Measurements from ENCODE around the gene DAD1.

- TF ChIP-seq POLR2A (IDR thresholded peaks at IDR 0.05): no peak
- no peak for TF ChIP-seq CTCF (IDR thresholded peaks at IDR 0.05)
- TF ChIP-seq EP300 (IDR thresholded peaks at IDR 0.05; ENCODE audit: low read depth): no peak
- TF ChIP-seq POLR2AphosphoS5 (IDR thresholded peaks at IDR 0.05): no peak
Measured at GRCh38 chr14:22517117-22517720, 71.8 kb downstream of the DAD1 start.

Measured in transverse colon (tissue), 4 donors.